Panc1 (cell line): ENCODE results near the gene GLI3. TPM values are rescaled to one million over a fixed set of nuclear protein-coding genes. Genes with fewer than 3 reads are reported as not detected.

Experiments used
- ATAC-seq: fragments of 200-7000 bp; cut with Tn5 transposase; 2 replicates; pipeline ENCODE4 v1.9.1; 2020; ENCODE audit warnings: mild to moderate bottlenecking, moderate library complexity
- BruUV-seq: library from RNA; stranded (reverse); fragments of 400-500 nt; replicated peaks from 2 replicates; lab custom pipeline; 2021; lab: Mats Ljungman, UMichigan
- CTCF ChIA-PET: fragments of 300-600 bp; sonication (Branson Sonifier 250); formaldehyde crosslinking; loops from one replicate; lab custom pipeline; 2022; ENCODE audit warnings: antibody characterized with exemption; lab: Charles Lee
- POLR2A ChIA-PET: fragments of 300-600 bp; sonication (Branson Sonifier 250); formaldehyde crosslinking; loops from one replicate; lab custom pipeline; 2022; ENCODE audit warnings: antibody characterized with exemption; lab: Charles Lee
- DNase-seq: peaks from one replicate; pipeline ENCODE4 v3.0.0-alpha.2; 2010; ENCODE audit warnings: low read depth, low spot score
- H3K27ac ChIP-seq: 2 replicates; pipeline ENCODE4 v1.5.1; 2011; ENCODE audit warnings: mild to moderate bottlenecking, low read length, inconsistent platforms
- H3K27me3 ChIP-seq: fragments of 200-500 bp; sonication (Bioruptor generic); 2 replicates; pipeline ENCODE4 v1.6.0; 2014; ENCODE audit warnings: low read length, inconsistent platforms; ENCODE audit not compliant: control insufficient read depth, insufficient read depth
- H3K36me3 ChIP-seq: fragments of 200-500 bp; sonication (Bioruptor generic); 2 replicates; pipeline ENCODE4 v1.5.1; 2014; ENCODE audit warnings: inconsistent platforms, mild to moderate bottlenecking, low read length, moderate library complexity; ENCODE audit not compliant: control insufficient read depth, insufficient read depth
- H3K4me1 ChIP-seq: 2 replicates; pipeline ENCODE4 v1.5.1; 2011; ENCODE audit warnings: inconsistent platforms, mild to moderate bottlenecking, low read length, moderate library complexity; ENCODE audit not compliant: control insufficient read depth, insufficient read depth
- H3K4me3 ChIP-seq, 2 experiments: 2 replicates each; pipeline ENCODE4 v1.5.1; 2011 to 2012; ENCODE audit warnings: low read depth in 2 of 2, low read length in 2 of 2, mild to moderate bottlenecking in 2 of 2, inconsistent platforms in 1 of 2, moderate library complexity in 1 of 2
- H3K9me3 ChIP-seq: fragments of 200-500 bp; sonication (Bioruptor generic); 2 replicates; pipeline ENCODE4 v1.5.1; 2014; ENCODE audit warnings: low read depth, mild to moderate bottlenecking, inconsistent platforms, low read length, moderate library complexity; ENCODE audit not compliant: control insufficient read depth, insufficient read depth
- POLR2AphosphoS5 ChIP-seq: IDR thresholded peaks from 2 replicates; pipeline ENCODE4 v1.6.1; 2012; ENCODE audit warnings: mild to moderate bottlenecking, low read depth, low read length, moderate library complexity
- SIN3A ChIP-seq: IDR thresholded peaks from 2 replicates; pipeline ENCODE4 v1.6.1; 2012; ENCODE audit warnings: low read depth, mild to moderate bottlenecking, low read length, moderate library complexity, borderline replicate concordance; ENCODE audit not compliant: insufficient read depth
- TCF7L2 ChIP-seq: IDR thresholded peaks from 2 replicates; pipeline ENCODE4 v1.6.1; 2011; ENCODE audit warnings: mild to moderate bottlenecking, low read depth, low read length, inconsistent platforms
- in situ Hi-C: cut with HindIII; loops from 2 replicates; pipeline ENCODE4 v1.10.0; 2016; ENCODE audit warnings: low sequenced_read_pairs, low pct_unique_long_range_greater_than_20kb
- intact Hi-C: fragments of 100-400 bp; cut with micrococcal nuclease; formaldehyde crosslinking; loops from one replicate; pipeline ENCODE4 v1.10.0; 2022; ENCODE audit not compliant: unreplicated experiment
- total RNA-seq: library from RNA; stranded (reverse); gene quantifications from one replicate; pipeline ENCODE4 v1.2.1, GENCODE V29; 2021; ENCODE audit not compliant: unreplicated experiment
- TF ChIP-seq, protein P1 (sequence below): fragments of 450-650 bp; IDR thresholded peaks from 2 replicates; pipeline ENCODE4 v1.5.1; 2017; ENCODE audit warnings: mild to moderate bottlenecking
- TF ChIP-seq, protein P2 (sequence below), 2 experiments: IDR thresholded peaks; 2 replicates each; pipeline ENCODE4 v1.6.1; 2011 to 2012; ENCODE audit warnings: low read depth in 2 of 2, control low read depth in 1 of 2, low read length in 1 of 2, mild to moderate bottlenecking in 1 of 2, moderate library complexity in 1 of 2; ENCODE audit not compliant: insufficient read depth in 1 of 2

The GLI3 gene
- total RNA-seq, 1 experiment from 2014 or later = 3.7 TPM

DNA sequence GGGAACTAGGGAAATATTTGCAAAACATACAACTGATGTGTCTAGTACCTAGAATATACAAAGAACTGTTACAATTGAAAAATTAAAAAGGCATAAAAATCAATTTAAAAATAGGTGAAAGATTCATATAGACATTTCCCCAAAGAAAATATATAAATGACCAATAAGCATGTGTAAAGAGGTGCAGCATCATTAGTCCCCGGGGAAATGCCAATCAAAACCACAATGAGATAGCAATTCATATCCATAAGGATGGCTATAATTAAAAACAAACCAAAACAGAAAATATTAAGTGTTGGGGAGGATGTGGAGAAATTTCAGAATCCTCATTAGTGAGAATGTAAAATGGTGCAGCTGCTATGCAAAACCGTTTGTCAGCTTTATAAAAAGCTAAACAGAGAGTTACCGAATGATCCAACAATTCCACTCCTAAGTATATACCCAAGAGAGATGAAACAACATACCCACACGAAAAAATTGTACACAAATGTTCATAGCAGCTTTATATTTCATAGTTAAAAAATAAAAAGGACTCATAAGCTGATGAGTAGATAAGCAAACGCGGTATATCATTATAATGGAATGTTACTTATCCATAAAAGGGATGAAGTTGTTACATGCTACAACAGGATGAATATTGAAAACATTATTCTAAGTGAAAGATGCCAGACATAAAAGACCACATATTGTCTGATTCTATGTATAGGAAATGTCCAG, 324.0 kb downstream of the GLI3 start:
- intact Hi-C loops (no loop called here), in situ Hi-C loops (no loop called here)
- no peaks in the 10 kb centered on the region for H3K4me1 ChIP-seq
- no peaks in the 10 kb centered on the region for H3K27me3 ChIP-seq
- TF ChIP-seq, protein P1, sequence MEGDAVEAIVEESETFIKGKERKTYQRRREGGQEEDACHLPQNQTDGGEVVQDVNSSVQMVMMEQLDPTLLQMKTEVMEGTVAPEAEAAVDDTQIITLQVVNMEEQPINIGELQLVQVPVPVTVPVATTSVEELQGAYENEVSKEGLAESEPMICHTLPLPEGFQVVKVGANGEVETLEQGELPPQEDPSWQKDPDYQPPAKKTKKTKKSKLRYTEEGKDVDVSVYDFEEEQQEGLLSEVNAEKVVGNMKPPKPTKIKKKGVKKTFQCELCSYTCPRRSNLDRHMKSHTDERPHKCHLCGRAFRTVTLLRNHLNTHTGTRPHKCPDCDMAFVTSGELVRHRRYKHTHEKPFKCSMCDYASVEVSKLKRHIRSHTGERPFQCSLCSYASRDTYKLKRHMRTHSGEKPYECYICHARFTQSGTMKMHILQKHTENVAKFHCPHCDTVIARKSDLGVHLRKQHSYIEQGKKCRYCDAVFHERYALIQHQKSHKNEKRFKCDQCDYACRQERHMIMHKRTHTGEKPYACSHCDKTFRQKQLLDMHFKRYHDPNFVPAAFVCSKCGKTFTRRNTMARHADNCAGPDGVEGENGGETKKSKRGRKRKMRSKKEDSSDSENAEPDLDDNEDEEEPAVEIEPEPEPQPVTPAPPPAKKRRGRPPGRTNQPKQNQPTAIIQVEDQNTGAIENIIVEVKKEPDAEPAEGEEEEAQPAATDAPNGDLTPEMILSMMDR = no peak
- TF ChIP-seq POLR2AphosphoS5 = no peak
- no peak for TF ChIP-seq SIN3A
- TF ChIP-seq TCF7L2 = no peak
- TF ChIP-seq, protein P2, sequence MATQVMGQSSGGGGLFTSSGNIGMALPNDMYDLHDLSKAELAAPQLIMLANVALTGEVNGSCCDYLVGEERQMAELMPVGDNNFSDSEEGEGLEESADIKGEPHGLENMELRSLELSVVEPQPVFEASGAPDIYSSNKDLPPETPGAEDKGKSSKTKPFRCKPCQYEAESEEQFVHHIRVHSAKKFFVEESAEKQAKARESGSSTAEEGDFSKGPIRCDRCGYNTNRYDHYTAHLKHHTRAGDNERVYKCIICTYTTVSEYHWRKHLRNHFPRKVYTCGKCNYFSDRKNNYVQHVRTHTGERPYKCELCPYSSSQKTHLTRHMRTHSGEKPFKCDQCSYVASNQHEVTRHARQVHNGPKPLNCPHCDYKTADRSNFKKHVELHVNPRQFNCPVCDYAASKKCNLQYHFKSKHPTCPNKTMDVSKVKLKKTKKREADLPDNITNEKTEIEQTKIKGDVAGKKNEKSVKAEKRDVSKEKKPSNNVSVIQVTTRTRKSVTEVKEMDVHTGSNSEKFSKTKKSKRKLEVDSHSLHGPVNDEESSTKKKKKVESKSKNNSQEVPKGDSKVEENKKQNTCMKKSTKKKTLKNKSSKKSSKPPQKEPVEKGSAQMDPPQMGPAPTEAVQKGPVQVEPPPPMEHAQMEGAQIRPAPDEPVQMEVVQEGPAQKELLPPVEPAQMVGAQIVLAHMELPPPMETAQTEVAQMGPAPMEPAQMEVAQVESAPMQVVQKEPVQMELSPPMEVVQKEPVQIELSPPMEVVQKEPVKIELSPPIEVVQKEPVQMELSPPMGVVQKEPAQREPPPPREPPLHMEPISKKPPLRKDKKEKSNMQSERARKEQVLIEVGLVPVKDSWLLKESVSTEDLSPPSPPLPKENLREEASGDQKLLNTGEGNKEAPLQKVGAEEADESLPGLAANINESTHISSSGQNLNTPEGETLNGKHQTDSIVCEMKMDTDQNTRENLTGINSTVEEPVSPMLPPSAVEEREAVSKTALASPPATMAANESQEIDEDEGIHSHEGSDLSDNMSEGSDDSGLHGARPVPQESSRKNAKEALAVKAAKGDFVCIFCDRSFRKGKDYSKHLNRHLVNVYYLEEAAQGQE (IDR thresholded peaks at IDR 0.05; ENCODE audit: insufficient read depth in 1 of 2, low read depth in 2 of 2, low read length in 1 of 2) = no peak
- no peak overlapping the region for H3K27ac ChIP-seq
- no peak for DNase-seq
- ATAC-seq = no peak
- no peaks in the 10 kb centered on the region for H3K9me3 ChIP-seq
- H3K4me3 ChIP-seq = no peak overlapping the region
- H3K36me3 ChIP-seq = no peaks in the 10 kb centered on the region
- ChIA-PET POLR2A (no interaction called here), CTCF (no interaction called here)
- no TSS peak for BruUV-seq

DNA sequence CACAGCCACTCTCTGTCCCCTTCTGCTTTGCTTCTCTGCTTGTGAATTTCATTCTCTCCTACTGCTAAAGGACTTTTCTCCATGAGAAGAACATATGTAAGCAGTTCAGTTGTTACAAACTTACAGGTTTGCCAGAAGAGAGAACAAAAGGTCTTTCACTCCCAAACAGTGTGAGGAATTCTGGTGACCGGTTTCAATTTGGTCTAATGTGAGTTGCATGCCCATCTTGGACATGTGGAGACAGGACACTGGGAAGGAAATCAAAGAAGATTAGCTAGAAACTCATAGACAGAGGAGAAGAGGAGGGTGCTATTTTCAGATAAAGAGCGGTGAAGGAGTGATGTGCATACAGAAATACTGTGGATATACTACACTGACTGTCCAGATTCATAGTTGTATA, 324.6 kb downstream of the GLI3 start:
- BruUV-seq = no TSS peak
- CTCF ChIA-PET = no interaction called here
- POLR2A ChIA-PET = no interaction called here
- Histone ChIP-seq H3K4me1 (no peaks in the 10 kb centered on the region), H3K4me3 (no peak overlapping the region), H3K27me3 (no peaks in the 10 kb centered on the region), H3K36me3 (no peaks in the 10 kb centered on the region), H3K9me3 (no peaks in the 10 kb centered on the region), H3K27ac (no peak overlapping the region)
- DNase-seq (no peak), ATAC-seq (no peak)
- TF ChIP-seq SIN3A (no peak), TCF7L2 (no peak), POLR2AphosphoS5 (no peak)
- TF ChIP-seq, protein P1 = no peak
- TF ChIP-seq, protein P2 (IDR thresholded peaks at IDR 0.05; ENCODE audit: insufficient read depth in 1 of 2, low read depth in 2 of 2, low read length in 1 of 2) = no peak
- in situ Hi-C loops = no loop called here
- intact Hi-C loops = no loop called here
